ACHN (cell line): ENCODE data around the gene EIF5B.

Experiments used
- DNase-seq: peaks from one replicate; pipeline ENCODE4 v3.0.0-alpha.2; 2015
- in situ Hi-C: cut with HindIII; loops from 2 replicates; pipeline ENCODE4 v1.10.0; 2017; ENCODE audit warnings: low sequenced_read_pairs, low pct_ligation_motif_present, low pct_unique_long_range_greater_than_20kb

EIF5B gene

DNA sequence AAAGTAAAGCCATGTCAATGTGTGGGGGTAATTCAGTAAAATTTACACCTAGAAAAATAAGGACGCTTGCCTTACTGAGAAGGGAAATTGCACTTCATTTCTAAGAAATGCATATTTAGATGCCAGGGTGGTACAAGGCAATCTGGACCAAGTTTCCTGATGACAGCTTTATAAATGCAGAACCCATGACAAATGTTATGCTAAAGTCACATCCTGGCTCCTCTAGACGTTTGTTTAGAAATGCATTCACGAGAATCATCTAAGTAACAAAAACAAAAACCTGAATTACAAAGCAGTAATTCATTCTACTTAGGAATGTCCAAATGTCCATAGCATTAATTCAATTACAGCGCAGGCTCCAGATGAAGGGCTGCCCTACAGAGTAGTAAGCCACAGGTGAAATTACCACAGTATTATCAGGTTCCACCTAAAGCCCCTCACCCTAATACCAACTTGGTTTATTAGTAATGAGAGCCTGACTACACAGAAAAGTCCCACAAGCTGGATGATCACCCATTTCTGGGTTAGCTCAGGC is 102.8 kb downstream of the EIF5B start:
- in situ Hi-C loops: no loop called here
- no peak for DNase-seq

DNA sequence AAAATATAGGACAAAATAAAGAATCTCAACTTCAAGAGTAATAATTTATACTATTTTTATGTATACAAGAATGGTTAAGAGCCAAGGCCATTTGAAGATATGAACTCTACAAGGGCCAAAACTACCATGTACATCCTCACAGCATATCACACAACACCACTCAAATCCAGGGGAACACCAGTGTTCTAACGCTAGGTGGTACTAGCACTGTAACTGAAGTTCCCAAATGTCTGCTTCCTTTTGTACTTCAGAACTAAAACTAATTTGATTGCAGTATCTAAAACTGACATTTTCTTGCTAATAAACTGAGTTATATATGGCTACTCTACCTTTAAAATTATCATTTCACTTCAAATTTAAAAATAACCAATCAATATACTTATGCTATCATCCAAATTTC is 105.6 kb downstream of the EIF5B start:
- in situ Hi-C loops: no loop called here
- DNase-seq: no peak

- DNase-seq: no peak
- in situ Hi-C loops: no loop called here
These were observed 107.0 kb downstream of the EIF5B start for GRCh38 chr2:99444222-99444621.

DNA sequence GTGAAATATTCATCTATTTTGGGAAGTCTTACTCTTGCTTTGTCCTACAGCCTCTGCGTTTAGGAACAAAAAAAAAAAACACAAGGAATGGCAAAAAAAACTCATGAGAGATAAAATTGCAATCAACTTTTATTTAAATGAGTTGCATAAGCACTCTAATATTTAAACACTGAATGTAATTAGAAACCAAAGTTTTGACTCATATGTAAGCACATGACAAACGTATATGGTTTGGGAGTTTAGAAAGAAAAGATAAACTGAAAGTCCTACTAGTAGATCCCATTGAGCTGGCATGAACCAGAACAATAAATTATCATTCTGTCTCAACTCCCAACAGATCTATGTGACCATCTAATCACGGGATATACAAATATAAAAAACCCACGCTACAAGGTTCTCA is 107.9 kb downstream of the EIF5B start:
- in situ Hi-C loops: no loop called here
- DNase-seq: no peak

DNA sequence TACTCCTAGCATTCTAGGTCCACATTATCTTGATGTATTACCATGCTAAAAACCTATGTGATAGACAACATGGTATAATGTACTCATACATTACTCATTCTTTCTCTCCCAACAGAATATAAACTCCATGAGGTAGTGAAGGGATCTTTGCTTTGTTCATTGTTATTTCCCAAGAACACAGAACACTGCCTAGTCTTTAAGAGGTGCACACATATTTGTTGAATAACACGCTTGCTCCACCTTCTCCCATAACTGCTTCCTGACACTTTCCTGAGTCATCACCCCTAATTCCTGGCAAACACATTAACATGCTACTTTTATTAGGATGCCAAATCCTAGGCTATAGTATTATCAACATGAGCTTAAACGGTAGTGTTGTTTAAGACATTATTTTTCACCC is 111.4 kb downstream of the EIF5B start:
- in situ Hi-C loops: no loop called here
- DNase-seq: no peak

DNA sequence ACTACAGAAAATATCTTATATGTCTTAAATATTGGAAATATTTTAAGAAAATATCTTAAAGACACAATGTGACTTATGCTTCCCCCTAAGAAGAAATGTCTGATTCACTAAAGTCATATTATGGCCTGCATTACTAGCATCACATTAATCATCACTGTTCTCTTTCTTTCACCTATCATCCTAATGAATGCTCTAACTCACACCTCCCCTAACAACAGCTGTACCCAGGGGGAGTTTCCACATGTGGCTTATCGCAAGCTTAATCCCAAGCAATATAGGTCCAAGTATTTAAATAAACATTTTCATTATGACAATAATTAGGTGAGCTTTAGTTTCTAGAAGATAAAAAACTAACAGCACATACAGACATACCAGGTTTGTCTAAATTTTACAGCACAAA is 113.0 kb downstream of the EIF5B start:
- DNase-seq: no peak

More for the DNA sequence above, 113.0 kb downstream of the EIF5B start:
- in situ Hi-C loops: no loop called here
